Measurements from ENCODE around the gene CNRIP1. TPM values are rescaled to one million over a fixed set of nuclear protein-coding genes. Genes with fewer than 3 reads are reported as not detected.

Gene CNRIP1
- total RNA-seq, 1 donor from 2014 or later: not detected

DNA sequence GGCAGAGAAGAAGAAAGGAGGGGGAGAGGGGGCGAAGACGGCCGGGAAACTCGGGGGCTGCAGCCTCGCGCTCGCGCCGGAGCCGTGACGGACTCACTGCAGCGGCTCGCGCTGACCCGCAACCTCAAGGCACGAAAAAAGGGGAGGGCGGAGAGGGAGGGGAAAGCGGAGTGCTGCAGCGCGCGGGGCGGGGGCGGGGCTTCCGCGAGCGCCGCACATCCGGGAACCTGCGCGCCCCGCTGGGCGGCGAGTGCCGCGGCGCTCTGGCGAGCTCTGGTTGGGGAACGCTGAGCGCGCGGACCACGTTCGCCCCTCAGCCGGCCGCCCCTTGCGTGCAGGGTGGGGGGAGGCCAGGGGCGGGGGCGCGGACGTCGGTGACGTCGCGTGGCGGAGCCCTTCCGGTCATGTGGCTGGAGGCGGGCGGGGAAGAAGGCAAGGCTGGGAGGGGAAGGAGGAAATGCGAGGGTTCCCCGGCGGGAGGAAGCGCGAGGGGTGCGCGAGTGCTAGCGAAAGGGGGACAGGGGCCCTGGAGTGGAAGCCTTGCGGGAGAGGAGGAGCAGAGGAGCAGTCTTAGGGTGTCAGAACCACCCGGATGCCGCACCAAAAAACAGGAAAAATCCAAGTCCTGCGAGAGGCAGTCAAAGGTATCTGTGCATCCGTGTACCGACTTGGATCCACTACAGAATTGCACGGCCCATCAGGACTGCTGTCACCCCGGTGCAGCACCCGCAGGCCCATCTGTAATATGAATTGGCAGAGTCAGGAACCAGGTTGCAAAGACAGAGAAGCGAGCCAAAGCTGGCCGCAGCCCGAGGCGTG, 67.1 kb downstream of the CNRIP1 start, which contains the start of gene PPP3R1:
PPP3R1 (minus strand) TSS at position 133 of the 819 bp plus-strand sequence. CDS start 405 bp downstream, outside the sequence.
- intact Hi-C loops (cut with micrococcal nuclease): loop anchor here (1.0 to 10.0 kb wide), 6 partner anchors 465 to 1835 kb away; partner anchors contain the start of genes ETAA1, GMCL1 and PCBP1

DNA sequence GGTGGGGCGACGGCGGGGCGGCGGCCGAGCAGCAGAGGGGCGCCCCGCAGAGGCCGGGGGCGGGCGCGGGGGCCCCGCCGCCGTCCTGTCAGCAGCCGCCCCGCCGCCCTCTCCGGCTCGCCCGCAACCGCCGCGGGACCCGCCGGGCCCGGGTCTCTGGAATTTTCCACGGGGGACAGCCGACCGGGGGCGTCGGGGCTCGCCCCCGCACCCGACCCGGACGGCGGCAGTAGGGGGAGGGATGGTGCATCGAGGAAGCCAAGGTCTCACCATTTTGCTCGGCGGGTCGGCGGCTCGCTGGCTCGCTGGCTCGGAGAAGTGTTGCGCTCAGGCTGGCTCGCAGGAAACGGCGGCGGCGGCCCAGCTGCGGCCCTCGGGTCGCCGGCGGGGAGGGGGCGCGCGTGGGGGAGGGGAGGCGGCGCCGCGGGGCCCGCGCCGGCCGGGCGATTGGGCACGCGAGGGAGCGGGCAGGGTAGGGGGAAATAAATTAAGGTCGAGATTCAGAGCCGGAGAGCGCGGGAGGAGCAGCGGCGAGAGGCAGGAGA, 67.8 kb downstream of the CNRIP1 start:
- intact Hi-C loops (cut with micrococcal nuclease): loop anchor here (1.0 to 10.0 kb wide), 16 partner anchors 13 to 1835 kb away; partner anchors contain the start of genes APLF, ETAA1, FBXO48 and GMCL1

DNA sequence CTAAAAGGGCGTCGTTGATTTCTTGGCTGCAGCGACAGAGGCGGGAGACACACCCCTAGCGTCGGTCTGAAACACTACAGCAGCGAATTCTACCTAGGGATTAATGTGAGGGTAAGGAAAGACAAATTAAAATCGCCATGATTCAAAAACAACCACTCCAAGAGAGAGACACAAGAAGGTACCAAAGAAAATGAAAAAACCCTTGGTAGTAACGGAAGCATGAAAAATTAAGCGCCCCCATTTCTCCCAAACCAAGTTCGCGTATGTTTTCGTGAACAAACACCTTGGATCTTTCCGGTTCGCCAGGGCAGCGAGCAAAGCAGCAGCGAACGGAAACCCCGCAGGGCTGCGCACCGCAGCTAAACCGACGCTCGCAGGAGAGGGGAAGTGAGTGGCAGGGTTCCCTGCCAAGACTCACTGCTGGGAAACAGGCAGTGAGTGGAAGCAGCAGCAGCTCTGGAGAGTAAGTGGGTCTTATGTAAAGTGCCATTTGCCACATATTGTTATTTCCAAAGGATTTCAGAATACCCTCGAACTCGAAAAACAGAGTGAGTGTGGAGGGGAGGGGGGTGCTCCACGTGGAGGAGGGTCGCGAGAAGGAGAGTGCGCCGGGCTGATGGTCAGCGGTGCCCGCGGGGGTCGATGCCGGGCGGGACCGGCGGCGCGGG, 68.4 kb downstream of the CNRIP1 start:
- intact Hi-C loops (cut with micrococcal nuclease): loop anchor here (1.0 to 10.0 kb wide), 13 partner anchors 12 to 1836 kb away; partner anchors contain the start of genes APLF, FBXO48, PCBP1 and PNO1

DNA sequence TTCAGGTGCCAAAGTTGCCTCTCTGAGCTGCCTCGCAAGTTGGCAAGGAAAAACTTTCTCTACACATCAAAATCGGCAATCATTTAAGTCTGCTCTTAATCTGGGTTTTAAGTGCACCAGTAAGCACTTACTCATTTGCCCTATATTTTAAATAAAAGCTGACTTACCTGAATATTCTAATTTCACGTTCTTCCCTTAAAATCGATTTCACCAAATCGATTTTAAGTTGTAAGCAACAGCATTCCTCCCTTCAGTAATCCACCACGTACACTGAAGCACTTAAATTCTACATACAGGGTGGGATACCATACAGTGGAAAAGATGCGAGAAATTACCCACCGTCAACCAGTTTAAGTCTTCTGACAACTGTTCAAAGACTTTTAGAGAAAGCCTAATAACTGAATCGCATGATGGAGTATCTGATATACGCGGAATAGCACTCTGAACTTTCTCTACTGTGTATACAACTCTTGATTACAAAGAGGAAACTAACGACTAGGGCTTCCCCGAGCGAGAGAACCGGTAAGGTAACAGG, 69.0 kb downstream of the CNRIP1 start:
- intact Hi-C loops (cut with micrococcal nuclease): loop anchor here (1.0 to 10.0 kb wide), 13 partner anchors 11 to 1837 kb away; partner anchors contain the start of genes APLF, FBXO48, PCBP1 and PNO1

DNA sequence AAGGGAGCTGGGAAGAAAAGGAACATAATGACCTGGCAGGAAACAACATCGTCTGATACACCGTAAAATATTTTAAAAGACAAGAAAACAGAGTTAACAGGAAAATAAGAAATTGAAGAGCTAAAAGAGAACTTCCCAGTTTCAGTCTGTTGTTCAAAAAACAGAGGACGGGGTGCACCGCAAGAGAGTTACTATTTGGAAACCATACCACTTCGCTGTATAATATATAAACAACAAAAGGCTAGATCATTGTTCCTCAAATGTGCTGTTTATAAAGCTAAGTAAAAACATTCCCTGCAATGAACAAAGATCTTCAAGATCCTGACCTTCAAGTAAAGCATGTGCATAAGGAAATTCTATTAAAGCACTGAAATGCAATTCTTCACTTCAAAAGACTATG, 69.6 kb downstream of the CNRIP1 start:
- intact Hi-C loops (cut with micrococcal nuclease): loop anchor here (2.0 to 10.0 kb wide), 4 partner anchors 113 to 1837 kb away; partner anchors contain the start of gene PCBP1

DNA sequence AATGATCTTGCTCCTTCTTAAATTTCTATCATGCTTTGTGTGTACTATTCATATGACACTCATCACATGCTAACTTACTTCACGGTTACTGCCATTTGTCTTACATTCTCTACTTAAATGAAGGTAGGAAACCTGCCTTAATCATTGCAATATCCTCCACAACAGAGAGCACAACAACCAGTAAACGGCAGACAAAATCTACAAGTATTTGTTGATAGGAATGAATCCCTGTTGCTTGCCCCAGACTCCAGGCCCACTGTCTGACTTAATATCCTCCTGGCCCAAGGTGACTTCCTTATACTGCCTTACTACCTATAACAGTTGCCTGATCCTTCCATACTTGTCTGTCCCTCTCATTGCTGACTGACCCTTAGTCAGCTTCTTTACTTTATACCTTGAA, 70.9 kb downstream of the CNRIP1 start:
- intact Hi-C loops (cut with micrococcal nuclease): no loop called here

DNA sequence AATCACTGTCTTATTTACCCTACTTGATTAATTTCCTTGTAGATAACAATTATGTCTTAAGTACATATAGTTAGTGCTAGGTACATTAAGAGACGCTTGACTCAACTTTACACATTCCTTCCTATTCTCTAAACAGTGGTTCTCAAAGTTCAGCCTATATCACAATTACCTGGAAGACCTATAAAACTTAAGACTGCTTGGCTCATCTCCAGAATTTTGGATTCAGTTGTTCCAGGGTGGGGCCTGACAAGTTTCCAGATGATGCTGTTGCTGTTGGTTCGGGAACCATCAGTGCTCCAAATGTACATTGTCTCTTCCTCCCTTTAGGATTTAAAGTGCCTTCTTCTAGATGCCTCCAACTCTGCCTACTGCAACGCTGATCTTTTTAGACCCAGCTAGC, 71.4 kb downstream of the CNRIP1 start:
- intact Hi-C loops (cut with micrococcal nuclease): no loop called here

DNA sequence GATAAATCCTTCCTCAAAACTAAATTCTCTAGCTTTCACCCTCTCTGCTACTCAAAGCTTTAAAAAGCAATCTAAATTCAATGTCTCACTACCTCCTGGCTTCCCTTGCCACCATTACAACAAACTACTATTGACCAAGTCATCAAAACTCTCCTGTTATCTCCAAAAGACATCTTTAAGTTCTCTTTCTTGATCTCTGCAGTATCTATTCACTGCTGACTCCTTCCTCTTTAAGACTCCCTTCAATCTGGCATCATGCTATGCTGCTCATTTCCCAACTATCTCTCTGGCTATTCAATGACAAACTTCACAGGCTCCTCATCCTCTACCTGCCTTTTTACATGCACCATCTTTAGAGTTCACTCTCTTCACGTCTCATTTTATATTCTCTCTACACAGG, 73.4 kb downstream of the CNRIP1 start:
- intact Hi-C loops (cut with micrococcal nuclease): no loop called here

DNA sequence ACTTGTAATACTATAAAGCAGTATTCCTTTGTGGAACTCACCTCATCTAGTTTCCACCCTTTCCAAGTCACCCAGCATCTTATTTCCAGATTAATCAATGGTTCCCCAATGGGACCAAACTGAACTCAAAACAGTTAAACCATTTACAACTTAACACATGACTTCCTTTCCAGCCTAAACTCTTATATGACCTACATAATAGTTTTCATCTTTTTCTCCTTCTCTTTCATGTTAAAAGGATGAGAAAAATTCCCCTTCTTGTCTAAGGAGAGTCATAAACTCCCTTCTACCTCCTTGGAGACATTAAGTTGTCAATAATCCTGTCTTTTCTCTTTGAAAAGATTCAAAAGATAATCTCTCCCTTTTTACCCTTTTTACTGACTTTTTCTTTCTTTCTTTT, 74.1 kb downstream of the CNRIP1 start:
- intact Hi-C loops (cut with micrococcal nuclease): no loop called here

DNA sequence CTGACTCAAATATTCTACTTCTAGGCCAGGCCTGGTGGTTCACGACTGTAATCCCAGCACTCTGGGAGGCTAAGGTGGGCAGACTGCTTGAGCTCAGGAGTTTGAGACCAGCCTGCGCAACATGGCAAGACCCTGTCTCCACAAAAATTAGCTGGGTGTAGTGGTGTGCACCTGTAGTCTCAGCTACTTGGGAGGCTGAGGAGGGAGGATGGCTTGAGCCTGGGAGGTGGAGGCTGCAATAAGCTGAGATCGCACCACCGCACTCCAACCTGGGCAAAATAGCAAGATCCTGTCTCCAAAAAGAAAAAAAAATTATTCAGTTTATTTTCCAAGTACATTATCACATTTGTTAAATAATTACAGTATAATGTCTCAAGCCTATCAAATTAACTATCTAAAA, 74.7 kb downstream of the CNRIP1 start:
- intact Hi-C loops (cut with micrococcal nuclease): no loop called here

DNA sequence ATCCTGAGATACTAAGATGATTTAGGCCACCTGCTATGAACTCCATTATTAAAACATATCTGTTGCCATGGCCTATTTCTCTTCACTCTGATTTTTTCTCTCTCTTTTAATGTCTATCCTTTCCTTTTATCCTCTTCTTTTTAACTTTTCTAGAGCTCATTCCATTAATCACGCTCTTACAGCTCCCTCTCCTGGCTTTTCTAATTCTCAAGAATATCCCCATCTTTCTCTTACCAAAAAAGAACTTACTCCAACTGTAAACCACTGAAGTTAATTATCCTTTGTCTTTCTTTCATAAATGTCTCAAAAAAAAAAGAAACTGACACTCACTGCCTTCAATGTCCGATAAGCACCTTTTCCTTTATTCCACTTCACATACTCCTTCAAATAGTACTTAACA, 75.3 kb downstream of the CNRIP1 start:
- intact Hi-C loops (cut with micrococcal nuclease): loop anchor here (1.0 kb wide), 1 partner anchor 8 kb away; no protein-coding TSS in a partner anchor

Other genes with a start within 250 kb of the CNRIP1 start
- 16.0 and 17.0 TPM in 2 replicates for gene PNO1, start 162.1 kb downstream of the CNRIP1 start, total RNA-seq
- 73.6 and 77.5 TPM in 2 replicates for gene PPP3R1, start 67.4 kb downstream of the CNRIP1 start, total RNA-seq
- gene PLEK, start 45.3 kb upstream of the CNRIP1 start, total RNA-seq: 3.9 and 5.6 TPM in 2 replicates
- gene FBXO48, start 147.3 kb upstream of the CNRIP1 start, total RNA-seq: 2.4 and 2.5 TPM in 2 replicates
- gene APLF, start 147.6 kb upstream of the CNRIP1 start, total RNA-seq: 3.3 and 3.5 TPM in 2 replicates

Data from T-helper 1 cell treated with Interleukin-12 subunit alpha and Interleukin-12 subunit beta and Interleukin-4 antibody, amounts not matched to agents 30 ng/mL and 1 ng/mL, for 36 hours (primary cell).